Psoas muscle (tissue), 8 donors: ENCODE measurements around the gene CDH6. TPM values are rescaled to one million over a fixed set of nuclear protein-coding genes. Genes with fewer than 3 reads are reported as not detected.
"Not testable (repeated sequence)": the region's sequence is repeated elsewhere in the genome, so short reads cannot be mapped to it uniquely, and the experiment has no call there.

Experiments
- ATAC-seq, 4 donors: fragments of 200-7000 bp; cut with Tn5 transposase; one replicate each; pipeline ENCODE4 v1.9.1; 2020; ENCODE audit warnings: moderate library complexity in 3 of 4, mild to moderate bottlenecking in 2 of 4
- DNase-seq, 2 donors: peaks; one replicate each; pipeline ENCODE4 v3.0.0-alpha.2; 2020
- H3K27ac ChIP-seq: fragments of 200-600 bp; one replicate; pipeline ENCODE4 v1.8.0; 2022
- H3K27me3 ChIP-seq, 3 donors: fragments of 200-600 bp in 1 of 3; one replicate each; pipeline versions ENCODE4 v1.6.1 to v1.8.0; 2013 to 2022; ENCODE audit warnings: low read length in 2 of 3, mild to moderate bottlenecking in 2 of 3, moderate library complexity in 1 of 3; ENCODE audit not compliant: insufficient read depth in 3 of 3
- H3K36me3 ChIP-seq, 2 donors: fragments of 200-600 bp in 1 of 2; one replicate each; pipeline versions ENCODE4 v1.6.1 to v1.8.0; 2013 to 2022; ENCODE audit warnings: low read depth in 1 of 2, mild to moderate bottlenecking in 1 of 2, moderate library complexity in 1 of 2; ENCODE audit not compliant: insufficient read depth in 1 of 2
- H3K4me1 ChIP-seq: fragments of 200-600 bp; one replicate; pipeline ENCODE4 v1.8.0; 2022
- H3K4me3 ChIP-seq: fragments of 200-600 bp; one replicate; pipeline ENCODE4 v1.8.0; 2022; ENCODE audit warnings: mild to moderate bottlenecking
- H3K9me3 ChIP-seq: fragments of 200-600 bp; one replicate; pipeline ENCODE4 v1.8.0; 2022
- WGBS, 3 donors: extraction: QIAGEN DNeasy Blood & Tissue Kit; methylation state at CpG; one replicate each; pipeline versions ENCODE4 v1.1.6 to v1.1.7; 2013; 5-methylcytosine and 5-hydroxymethylcytosine counted together
- intact Hi-C, 2 donors: fragments of 100-400 bp; cut with DNase I; formaldehyde crosslinking; loops; one replicate each; pipeline versions ENCODE4 v1.11.0 to v1.14.2; 2022
- polyA plus RNA-seq, 3 donors: library from polyadenylated mRNA; stranded (reverse); fragments of 200-250 nt; gene quantifications; one replicate each; pipeline ENCODE4 v1.2.3, GENCODE V29; 2013
- total RNA-seq, 4 donors: library from RNA; stranded (reverse); fragmentation: NEBNext Ultra II Directional in 2 of 4; extraction: Animal tissue kit (Norgen Biotek cat#: 25700) in 2 of 4; gene quantifications; one replicate each; pipeline versions ENCODE4 v1.2.1 to v1.2.4, GENCODE V29; 2021 to 2023
- TF ChIP-seq, protein P1 (sequence below): fragments of 200-600 bp; IDR thresholded peaks from one replicate; pipeline ENCODE4 v1.8.0; 2022; ENCODE audit warnings: antibody characterized with exemption
- donor health status: healthy with polysubstance abuse.
- donor health status: DM: no; HTN: no; CAD: no; lungs with moderate emphysema.
- donor health status: Bipolar disorder and iron deficiency.
- donor health status: healthy.
- donor health status: DM: yes; HTN: yes; CAD: no.
- donor health status: DM: no; HTN: no; CAD: no.
- donor health status: DM: no; HTN: no; CAD: no.
- donor health status: DM: yes; HTN: yes; CAD: no.

The CDH6 gene
- total and polyA plus RNA-seq, 7 donors: 0.30 to 3.4 (median 0.77) TPM

DNA sequence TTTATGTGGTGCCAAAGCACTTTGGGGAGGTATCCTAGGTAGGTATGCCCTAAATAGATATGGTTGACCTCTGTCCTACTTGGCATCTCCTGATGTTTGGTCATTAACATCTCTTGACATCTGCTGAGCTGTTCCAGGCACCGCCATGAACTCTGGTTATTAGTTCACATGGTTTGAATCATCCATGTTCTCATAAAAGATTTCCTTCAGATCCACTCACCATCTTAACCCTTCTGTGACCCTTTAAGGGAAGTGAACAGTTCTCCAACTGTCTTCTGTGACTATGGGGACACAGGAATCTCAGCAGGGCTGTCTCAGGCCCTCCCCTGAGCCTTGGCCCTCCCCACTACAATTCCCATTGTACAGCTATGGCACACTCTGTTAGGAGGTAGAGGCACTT lies 167.7 kb downstream of the CDH6 start:
- intact Hi-C loops: no loop called here
- H3K4me1 ChIP-seq: no peaks in the 10 kb centered on the region
- ATAC-seq (no peak), DNase-seq (no peak)
- no peak overlapping the region for H3K27ac ChIP-seq
- no peaks in the 10 kb centered on the region for H3K36me3 ChIP-seq
- 28 to 33% (median 32%) methylated on average over 1 of the region's 1 CpG for WGBS, 3 donors
- H3K9me3 ChIP-seq: no peaks in the 10 kb centered on the region
- TF ChIP-seq, protein P1, sequence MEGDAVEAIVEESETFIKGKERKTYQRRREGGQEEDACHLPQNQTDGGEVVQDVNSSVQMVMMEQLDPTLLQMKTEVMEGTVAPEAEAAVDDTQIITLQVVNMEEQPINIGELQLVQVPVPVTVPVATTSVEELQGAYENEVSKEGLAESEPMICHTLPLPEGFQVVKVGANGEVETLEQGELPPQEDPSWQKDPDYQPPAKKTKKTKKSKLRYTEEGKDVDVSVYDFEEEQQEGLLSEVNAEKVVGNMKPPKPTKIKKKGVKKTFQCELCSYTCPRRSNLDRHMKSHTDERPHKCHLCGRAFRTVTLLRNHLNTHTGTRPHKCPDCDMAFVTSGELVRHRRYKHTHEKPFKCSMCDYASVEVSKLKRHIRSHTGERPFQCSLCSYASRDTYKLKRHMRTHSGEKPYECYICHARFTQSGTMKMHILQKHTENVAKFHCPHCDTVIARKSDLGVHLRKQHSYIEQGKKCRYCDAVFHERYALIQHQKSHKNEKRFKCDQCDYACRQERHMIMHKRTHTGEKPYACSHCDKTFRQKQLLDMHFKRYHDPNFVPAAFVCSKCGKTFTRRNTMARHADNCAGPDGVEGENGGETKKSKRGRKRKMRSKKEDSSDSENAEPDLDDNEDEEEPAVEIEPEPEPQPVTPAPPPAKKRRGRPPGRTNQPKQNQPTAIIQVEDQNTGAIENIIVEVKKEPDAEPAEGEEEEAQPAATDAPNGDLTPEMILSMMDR: no peak
- no peak overlapping the region for H3K4me3 ChIP-seq
- peaks cover 0 to 4% (median 0%) of the 10 kb centered on the region in 3 donors for H3K27me3 ChIP-seq

DNA sequence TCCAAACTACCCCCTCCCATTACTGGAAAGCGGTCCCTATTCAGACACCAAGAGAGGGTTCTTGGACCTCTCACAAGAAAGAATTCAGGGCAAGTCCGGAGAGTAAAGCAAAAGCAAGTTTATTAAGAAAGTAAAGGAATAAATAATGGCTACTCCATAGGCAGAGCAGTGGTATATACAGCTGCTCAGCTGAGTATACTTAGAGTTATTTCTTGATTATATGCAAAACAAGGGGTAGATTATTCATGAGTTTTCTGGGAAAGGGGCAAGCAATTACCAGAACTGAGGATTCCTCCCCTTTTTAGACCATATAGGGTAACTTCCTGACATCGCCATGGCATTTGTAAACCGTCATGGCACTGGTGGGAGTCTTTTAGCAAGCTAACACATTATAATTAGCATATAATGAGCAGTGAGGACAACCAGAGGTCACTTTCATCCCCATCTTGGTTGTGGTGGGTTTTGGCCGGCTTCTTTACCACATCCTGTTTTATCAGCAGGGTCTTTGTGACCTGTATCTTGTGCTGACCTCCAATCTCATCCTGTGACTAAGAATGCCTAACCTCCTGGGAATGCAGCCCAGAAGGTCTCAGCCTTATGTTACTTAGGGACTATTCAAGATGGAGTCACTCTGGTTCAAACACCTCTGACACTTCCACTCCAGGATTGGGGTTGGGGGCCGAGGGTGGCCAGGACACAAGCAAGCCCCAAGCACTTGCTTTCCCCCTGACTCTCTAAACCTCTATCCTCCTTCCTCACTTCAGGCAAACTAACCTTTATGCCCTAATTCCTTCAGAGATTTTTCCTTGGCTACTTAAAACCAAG lies 168.4 kb downstream of the CDH6 start:
- ATAC-seq, H3K9me3 ChIP-seq, intact Hi-C loops, H3K36me3 ChIP-seq, H3K27ac ChIP-seq, H3K4me3 ChIP-seq, DNase-seq, H3K27me3 ChIP-seq, H3K4me1 ChIP-seq: not testable (repeated sequence)
- 77 to 83% (median 80%) methylated on average over 6 of the region's 6 CpGs for WGBS, 3 donors

DNA sequence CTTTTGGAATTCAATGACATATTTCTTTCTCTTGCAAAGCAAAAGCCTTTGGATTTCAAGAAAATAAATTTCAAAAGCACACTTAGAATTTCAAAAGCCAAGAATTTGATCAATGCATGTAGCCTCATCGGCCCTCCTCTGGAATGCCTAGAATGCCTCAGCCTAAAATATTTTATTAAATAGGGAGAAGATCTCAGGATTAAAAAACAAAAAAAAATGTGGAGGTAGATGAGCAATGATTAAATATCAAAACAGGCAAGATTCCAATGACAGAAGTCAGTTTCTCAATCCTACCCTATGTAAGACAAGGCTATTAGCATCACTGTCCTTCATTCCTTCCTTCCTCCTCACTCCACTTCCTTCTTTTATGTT lies 169.0 kb downstream of the CDH6 start:
- WGBS, 3 donors: 83 to 86% (median 83%) methylated on average over 1 of the region's 1 CpG
- no peaks in the 10 kb centered on the region for H3K4me1 ChIP-seq
- TF ChIP-seq, protein P1: no peak
- H3K9me3 ChIP-seq: no peaks in the 10 kb centered on the region
- no peaks in the 10 kb centered on the region for H3K36me3 ChIP-seq
- intact Hi-C loops: no loop called here
- DNase-seq (no peak), ATAC-seq (no peak)
- peaks cover 0 to 4% (median 0%) of the 10 kb centered on the region in 3 donors for H3K27me3 ChIP-seq
- no peak overlapping the region for H3K4me3 ChIP-seq
- H3K27ac ChIP-seq: no peak overlapping the region

DNA sequence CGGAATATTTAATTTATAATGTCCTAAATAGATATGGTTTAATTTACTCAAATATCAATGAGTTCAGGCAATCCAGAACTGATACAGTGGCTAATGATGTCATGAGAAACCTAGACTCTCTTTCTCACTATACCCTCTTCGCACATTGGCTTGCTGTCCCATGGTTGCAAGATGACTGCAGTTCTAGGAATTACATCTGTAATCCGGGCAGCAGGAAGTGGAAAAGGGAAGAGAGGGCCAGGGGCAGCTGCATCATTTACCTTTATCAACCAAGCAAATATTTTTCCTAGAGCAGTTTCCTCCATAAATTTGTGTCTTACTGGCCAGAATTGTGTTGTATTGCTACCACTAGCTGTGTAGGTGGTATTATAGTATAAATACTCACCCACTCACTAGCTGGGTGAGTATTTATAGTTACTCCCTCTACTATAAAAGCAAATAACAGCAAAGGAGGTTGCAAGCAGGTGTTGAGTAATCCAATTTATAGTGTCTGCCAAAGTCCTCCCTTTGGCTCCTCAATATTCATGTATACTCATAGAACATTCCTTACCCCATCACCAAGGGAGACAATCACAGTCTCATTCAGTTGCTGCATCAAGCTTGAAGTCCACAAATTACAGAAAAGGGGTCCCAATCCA lies 169.6 kb downstream of the CDH6 start:
- no peak overlapping the region for H3K27ac ChIP-seq
- no peaks in the 10 kb centered on the region for H3K4me1 ChIP-seq
- peaks cover 0 to 4% (median 0%) of the 10 kb centered on the region in 3 donors for H3K27me3 ChIP-seq
- ATAC-seq: no peak
- H3K4me3 ChIP-seq: no peak overlapping the region
- no peaks in the 10 kb centered on the region for H3K36me3 ChIP-seq
- DNase-seq: no peak
- H3K9me3 ChIP-seq: no peaks in the 10 kb centered on the region
- intact Hi-C loops: no loop called here
- WGBS, 3 donors: 72 to 76% (median 73%) methylated on average over 3 of the region's 3 CpGs
- TF ChIP-seq, protein P1: no peak

DNA sequence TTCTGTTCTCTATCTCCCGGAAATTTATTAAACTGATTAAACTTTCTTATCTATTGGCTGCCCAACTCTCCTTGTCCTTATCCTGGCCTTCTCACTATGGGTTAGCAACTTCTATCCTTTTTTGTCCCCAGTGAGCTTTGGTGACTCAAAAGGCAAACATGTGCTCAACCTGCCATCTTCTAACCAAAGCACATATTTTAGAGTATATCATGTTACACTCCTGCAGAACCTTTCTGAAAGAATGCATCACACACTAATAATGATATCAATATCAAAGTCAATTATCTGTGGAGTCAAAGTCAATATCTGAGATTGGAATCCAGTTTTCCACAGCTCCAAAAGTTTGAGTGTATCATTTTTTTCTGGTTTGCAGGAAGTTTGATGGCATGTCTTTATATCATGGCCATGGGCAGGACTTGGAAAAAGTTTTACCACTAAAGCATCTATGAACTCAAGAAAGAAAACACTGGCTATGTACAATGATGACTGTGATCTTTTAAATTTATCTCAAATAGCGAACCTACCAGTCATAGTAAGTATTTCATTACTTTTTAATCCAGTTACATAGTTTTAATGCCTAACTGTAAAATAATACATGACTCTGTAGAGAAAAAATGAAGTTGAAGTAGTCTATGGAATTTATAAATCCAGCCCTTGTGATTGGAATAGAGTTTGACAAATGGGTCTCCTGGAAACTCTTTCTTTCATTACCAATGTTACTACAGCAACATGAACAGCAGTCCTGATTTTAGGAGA lies 171.6 kb downstream of the CDH6 start:
- WGBS, 3 donors: 74 to 80% (median 76%) methylated on average over 2 of the region's 2 CpGs
- intact Hi-C loops: no loop called here

More for the DNA sequence above, 171.6 kb downstream of the CDH6 start:
- no peaks in the 10 kb centered on the region for H3K36me3 ChIP-seq
- H3K9me3 ChIP-seq: no peaks in the 10 kb centered on the region
- no peaks in the 10 kb centered on the region for H3K4me1 ChIP-seq
- no peak overlapping the region for H3K4me3 ChIP-seq
- TF ChIP-seq, protein P1: no peak
- peaks cover 0 to 4% (median 0%) of the 10 kb centered on the region in 3 donors for H3K27me3 ChIP-seq
- H3K27ac ChIP-seq: no peak overlapping the region
- DNase-seq (no peak), ATAC-seq (no peak)
